Measurements from ENCODE around the gene TMSB15C.

The TMSB15C gene

GRCh38 chrX:104098919-104099318 is 22.9 kb upstream of the TMSB15C start:
- no peak overlapping the region for H3K9ac ChIP-seq (ENCODE audit: low read length)
- H3K4me2 ChIP-seq (ENCODE audit: low read length) = no peak overlapping the region
- no peaks in the 10 kb centered on the region for H3K79me2 ChIP-seq (ENCODE audit: insufficient read depth, low read length)
- no peak overlapping the region for H3K4me3 ChIP-seq (ENCODE audit: low read depth, low read length, poor library complexity, severe bottlenecking)
- no peaks in the 10 kb centered on the region for H3K27me3 ChIP-seq (ENCODE audit: insufficient read depth, low read length)
- no peaks in the 10 kb centered on the region for H3K36me3 ChIP-seq (ENCODE audit: insufficient read depth, low read length)
- H3K27ac ChIP-seq (ENCODE audit: low read depth, low read length, poor library complexity, severe bottlenecking) = no peak overlapping the region
- TF ChIP-seq EZH2 (IDR thresholded peaks at IDR 0.05; ENCODE audit: borderline replicate concordance, low read length) (no peak), CTCF (IDR thresholded peaks at IDR 0.05; ENCODE audit: low read length) (no peak)
- no peak overlapping the region for H2AFZ ChIP-seq (ENCODE audit: low read length)
- no peaks in the 10 kb centered on the region for H3K9me3 ChIP-seq (ENCODE audit: low read length)
- no peaks in the 10 kb centered on the region for H3F3A ChIP-seq (ENCODE audit: insufficient read depth, low read length)
- H3K9me2 ChIP-seq (ENCODE audit: low read depth, low read length) = no peaks in the 10 kb centered on the region
- no peaks in the 10 kb centered on the region for H3K4me1 ChIP-seq (ENCODE audit: insufficient read depth, low read length, severe bottlenecking)
- H4K20me1 ChIP-seq (ENCODE audit: insufficient read depth, low read length) = no peaks in the 10 kb centered on the region

DNA sequence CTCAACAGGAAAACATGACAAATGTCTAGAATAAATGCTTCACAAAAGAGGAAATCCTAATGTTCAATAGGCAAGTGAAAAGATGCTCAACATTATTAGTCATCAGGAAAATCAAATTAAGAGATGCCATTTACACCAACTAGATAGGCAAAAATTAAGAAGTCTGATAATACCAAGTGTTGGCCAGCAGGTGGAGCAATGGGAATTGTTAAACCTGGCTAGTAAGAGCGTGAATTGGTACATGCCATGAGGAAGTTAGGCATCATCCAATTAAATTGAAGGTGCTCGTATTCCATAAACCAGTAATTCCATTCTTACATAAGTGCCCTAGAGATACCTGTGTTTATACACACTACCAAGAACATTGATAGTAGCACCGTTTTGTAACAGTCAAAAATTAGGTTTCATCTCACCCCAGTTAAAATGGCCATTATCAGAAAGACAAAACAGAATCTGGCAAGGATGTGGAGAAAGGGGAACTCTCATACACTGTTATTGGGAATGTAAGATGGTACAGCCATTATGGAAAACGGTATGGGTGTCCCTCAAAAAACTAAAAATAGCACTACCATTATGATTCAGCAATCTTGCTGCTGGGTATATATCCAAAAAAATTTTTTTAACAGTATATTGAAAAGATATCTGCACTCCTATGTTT is 22.2 kb upstream of the TMSB15C start:
- H3K36me3 ChIP-seq (ENCODE audit: insufficient read depth, low read length) = no peaks in the 10 kb centered on the region
- no peaks in the 10 kb centered on the region for H3K4me1 ChIP-seq (ENCODE audit: insufficient read depth, low read length, severe bottlenecking)
- H2AFZ ChIP-seq (ENCODE audit: low read length) = no peak overlapping the region
- H3K9ac ChIP-seq (ENCODE audit: low read length) = no peak overlapping the region
- H3K9me3 ChIP-seq (ENCODE audit: low read length) = no peaks in the 10 kb centered on the region
- H3K27ac ChIP-seq (ENCODE audit: low read depth, low read length, poor library complexity, severe bottlenecking) = no peak overlapping the region
- no peaks in the 10 kb centered on the region for H3K9me2 ChIP-seq (ENCODE audit: low read depth, low read length)
- H3K79me2 ChIP-seq (ENCODE audit: insufficient read depth, low read length) = no peaks in the 10 kb centered on the region
- no peak overlapping the region for H3K4me2 ChIP-seq (ENCODE audit: low read length)
- no peaks in the 10 kb centered on the region for H3F3A ChIP-seq (ENCODE audit: insufficient read depth, low read length)
- no peak overlapping the region for H3K4me3 ChIP-seq (ENCODE audit: low read depth, low read length, poor library complexity, severe bottlenecking)
- TF ChIP-seq EZH2 (IDR thresholded peaks at IDR 0.05; ENCODE audit: borderline replicate concordance, low read length) = no peak
- TF ChIP-seq CTCF (IDR thresholded peaks at IDR 0.05; ENCODE audit: low read length) = peak; percentile 52
- H4K20me1 ChIP-seq (ENCODE audit: insufficient read depth, low read length) = no peaks in the 10 kb centered on the region
- no peaks in the 10 kb centered on the region for H3K27me3 ChIP-seq (ENCODE audit: insufficient read depth, low read length)

- Histone ChIP-seq H3K4me2 (ENCODE audit: low read length) (no peak overlapping the region), H3K79me2 (ENCODE audit: insufficient read depth, low read length) (no peaks in the 10 kb centered on the region), H4K20me1 (ENCODE audit: insufficient read depth, low read length) (no peaks in the 10 kb centered on the region), H3K4me1 (ENCODE audit: insufficient read depth, low read length, severe bottlenecking) (no peaks in the 10 kb centered on the region), H3K36me3 (ENCODE audit: insufficient read depth, low read length) (no peaks in the 10 kb centered on the region), H3K9me3 (ENCODE audit: low read length) (no peaks in the 10 kb centered on the region), H3F3A (ENCODE audit: insufficient read depth, low read length) (no peaks in the 10 kb centered on the region), H3K9ac (ENCODE audit: low read length) (no peak overlapping the region), H3K9me2 (ENCODE audit: low read depth, low read length) (no peaks in the 10 kb centered on the region), H3K27me3 (ENCODE audit: insufficient read depth, low read length) (no peaks in the 10 kb centered on the region), H2AFZ (ENCODE audit: low read length) (no peak overlapping the region), H3K4me3 (ENCODE audit: low read depth, low read length, poor library complexity, severe bottlenecking) (no peak overlapping the region), H3K27ac (ENCODE audit: low read depth, low read length, poor library complexity, severe bottlenecking) (no peak overlapping the region)
- TF ChIP-seq CTCF (IDR thresholded peaks at IDR 0.05; ENCODE audit: low read length) = no peak
- no peak for TF ChIP-seq EZH2 (IDR thresholded peaks at IDR 0.05; ENCODE audit: borderline replicate concordance, low read length)
Observed at GRCh38 chrX:104085919-104086318, 9.9 kb upstream of the TMSB15C start.
